ENCODE measurements around the gene ETFA. TPM values are rescaled to one million over a fixed set of nuclear protein-coding genes. Genes with fewer than 3 reads are reported as not detected.

Gene ETFA
- total RNA-seq, 1 experiment from 2014 or later = 84.4 TPM

DNA sequence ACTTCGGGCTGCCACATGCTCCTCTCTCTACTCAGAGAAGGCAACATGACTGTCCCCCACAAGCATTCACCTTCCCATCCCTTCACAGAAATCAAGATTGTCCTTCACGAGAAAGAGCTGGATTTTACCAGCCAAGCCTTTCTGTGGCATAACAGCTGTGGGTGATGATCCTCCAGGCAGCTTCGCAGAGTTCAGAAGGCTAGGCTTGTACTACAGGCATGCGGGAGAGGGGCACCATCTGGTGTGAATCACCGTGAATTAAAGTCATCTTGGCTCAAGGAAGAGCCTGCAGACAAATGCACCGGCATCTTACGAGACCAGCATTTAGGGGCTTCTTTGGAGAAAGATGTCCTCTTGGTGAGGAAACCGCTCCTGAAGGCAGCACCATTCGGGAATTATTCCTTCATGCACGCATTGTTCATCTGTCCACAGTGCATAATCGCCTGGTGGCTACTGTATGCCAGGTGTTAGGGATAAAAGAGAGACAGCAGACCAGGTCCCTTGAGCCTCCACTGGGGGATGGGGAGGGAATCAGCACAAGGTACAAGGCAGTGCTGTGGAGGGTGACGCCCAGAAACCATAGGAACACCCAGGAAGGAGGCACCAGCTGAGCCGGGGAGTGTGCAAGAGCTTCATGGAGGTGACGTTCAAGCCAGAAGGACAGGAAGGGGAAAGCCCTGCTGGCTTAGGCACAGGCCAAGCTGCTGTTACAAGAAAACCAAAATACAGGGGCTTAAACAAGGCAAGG lies 142.9 kb downstream of the ETFA start (continued):
- TF ChIP-seq, protein P1, sequence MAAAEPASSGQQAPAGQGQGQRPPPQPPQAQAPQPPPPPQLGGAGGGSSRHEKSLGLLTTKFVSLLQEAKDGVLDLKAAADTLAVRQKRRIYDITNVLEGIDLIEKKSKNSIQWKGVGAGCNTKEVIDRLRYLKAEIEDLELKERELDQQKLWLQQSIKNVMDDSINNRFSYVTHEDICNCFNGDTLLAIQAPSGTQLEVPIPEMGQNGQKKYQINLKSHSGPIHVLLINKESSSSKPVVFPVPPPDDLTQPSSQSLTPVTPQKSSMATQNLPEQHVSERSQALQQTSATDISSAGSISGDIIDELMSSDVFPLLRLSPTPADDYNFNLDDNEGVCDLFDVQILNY (CRISPR knock-in tag; IDR thresholded peaks at IDR 0.05) = no peak
- TF ChIP-seq JAZF1 (CRISPR knock-in tag; IDR thresholded peaks at IDR 0.05) (no peak), ZNF317 (CRISPR knock-in tag; IDR thresholded peaks at IDR 0.05; ENCODE audit: borderline replicate concordance, low read depth) (no peak)

DNA sequence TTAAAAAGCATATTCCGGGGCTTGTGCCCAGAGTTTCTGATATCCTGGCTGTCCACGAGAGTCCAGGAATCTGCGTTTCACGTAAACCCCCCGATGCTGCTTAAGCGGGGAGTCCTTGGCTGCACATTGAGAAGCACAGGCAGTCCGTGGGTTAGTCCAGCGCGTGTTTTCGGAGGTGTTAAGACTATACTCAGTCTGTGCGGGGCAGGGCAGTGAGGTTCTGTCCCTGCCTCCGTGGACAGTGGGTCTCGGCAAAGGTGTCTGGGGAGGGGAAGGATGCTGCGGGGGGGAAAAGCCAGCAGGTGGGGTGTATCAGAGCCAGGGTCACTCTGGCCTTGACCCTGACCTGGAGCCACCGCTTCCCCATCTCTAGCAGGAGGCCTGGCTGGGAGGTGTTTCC lies 145.3 kb downstream of the ETFA start:
- CTCF ChIA-PET = interaction anchor here (1.0 kb wide), 1 partner anchor 15 kb away, joined by 5 read pairs; no protein-coding TSS in a partner anchor
- Mint-ChIP-seq H3K4me1 (peaks cover 17% of the 10 kb centered on the region; the same call in 1 of the 2 replicates), H3K9me3 (no peaks in the 10 kb centered on the region), H3K27me3 (ENCODE audit: low read depth) (no peaks in the 10 kb centered on the region), H3K27ac (no peak overlapping the region), H3K4me3 (no peak overlapping the region), H3K36me3 (no peaks in the 10 kb centered on the region)
- TF ChIP-seq, protein P2, sequence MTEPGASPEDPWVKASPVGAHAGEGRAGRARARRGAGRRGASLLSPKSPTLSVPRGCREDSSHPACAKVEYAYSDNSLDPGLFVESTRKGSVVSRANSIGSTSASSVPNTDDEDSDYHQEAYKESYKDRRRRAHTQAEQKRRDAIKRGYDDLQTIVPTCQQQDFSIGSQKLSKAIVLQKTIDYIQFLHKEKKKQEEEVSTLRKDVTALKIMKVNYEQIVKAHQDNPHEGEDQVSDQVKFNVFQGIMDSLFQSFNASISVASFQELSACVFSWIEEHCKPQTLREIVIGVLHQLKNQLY (CRISPR knock-in tag; IDR thresholded peaks at IDR 0.05) = no peak
- TF ChIP-seq, protein P3, sequence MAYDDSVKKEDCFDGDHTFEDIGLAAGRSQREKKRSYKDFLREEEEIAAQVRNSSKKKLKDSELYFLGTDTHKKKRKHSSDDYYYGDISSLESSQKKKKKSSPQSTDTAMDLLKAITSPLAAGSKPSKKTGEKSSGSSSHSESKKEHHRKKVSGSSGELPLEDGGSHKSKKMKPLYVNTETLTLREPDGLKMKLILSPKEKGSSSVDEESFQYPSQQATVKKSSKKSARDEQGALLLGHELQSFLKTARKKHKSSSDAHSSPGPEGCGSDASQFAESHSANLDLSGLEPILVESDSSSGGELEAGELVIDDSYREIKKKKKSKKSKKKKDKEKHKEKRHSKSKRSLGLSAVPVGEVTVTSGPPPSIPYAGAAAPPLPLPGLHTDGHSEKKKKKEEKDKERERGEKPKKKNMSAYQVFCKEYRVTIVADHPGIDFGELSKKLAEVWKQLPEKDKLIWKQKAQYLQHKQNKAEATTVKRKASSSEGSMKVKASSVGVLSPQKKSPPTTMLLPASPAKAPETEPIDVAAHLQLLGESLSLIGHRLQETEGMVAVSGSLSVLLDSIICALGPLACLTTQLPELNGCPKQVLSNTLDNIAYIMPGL (CRISPR knock-in tag; IDR thresholded peaks at IDR 0.05) = no peak
- TF ChIP-seq, protein P4, sequence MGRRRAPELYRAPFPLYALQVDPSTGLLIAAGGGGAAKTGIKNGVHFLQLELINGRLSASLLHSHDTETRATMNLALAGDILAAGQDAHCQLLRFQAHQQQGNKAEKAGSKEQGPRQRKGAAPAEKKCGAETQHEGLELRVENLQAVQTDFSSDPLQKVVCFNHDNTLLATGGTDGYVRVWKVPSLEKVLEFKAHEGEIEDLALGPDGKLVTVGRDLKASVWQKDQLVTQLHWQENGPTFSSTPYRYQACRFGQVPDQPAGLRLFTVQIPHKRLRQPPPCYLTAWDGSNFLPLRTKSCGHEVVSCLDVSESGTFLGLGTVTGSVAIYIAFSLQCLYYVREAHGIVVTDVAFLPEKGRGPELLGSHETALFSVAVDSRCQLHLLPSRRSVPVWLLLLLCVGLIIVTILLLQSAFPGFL (CRISPR knock-in tag; IDR thresholded peaks at IDR 0.05; ENCODE audit: borderline replicate concordance) = no peak
- no peak for TF ChIP-seq FOXJ3 (CRISPR knock-in tag; IDR thresholded peaks at IDR 0.05; ENCODE audit: borderline replicate concordance)
- TF ChIP-seq FOXK1 (CRISPR knock-in tag; IDR thresholded peaks at IDR 0.05) = no peak
- TF ChIP-seq, protein P5, sequence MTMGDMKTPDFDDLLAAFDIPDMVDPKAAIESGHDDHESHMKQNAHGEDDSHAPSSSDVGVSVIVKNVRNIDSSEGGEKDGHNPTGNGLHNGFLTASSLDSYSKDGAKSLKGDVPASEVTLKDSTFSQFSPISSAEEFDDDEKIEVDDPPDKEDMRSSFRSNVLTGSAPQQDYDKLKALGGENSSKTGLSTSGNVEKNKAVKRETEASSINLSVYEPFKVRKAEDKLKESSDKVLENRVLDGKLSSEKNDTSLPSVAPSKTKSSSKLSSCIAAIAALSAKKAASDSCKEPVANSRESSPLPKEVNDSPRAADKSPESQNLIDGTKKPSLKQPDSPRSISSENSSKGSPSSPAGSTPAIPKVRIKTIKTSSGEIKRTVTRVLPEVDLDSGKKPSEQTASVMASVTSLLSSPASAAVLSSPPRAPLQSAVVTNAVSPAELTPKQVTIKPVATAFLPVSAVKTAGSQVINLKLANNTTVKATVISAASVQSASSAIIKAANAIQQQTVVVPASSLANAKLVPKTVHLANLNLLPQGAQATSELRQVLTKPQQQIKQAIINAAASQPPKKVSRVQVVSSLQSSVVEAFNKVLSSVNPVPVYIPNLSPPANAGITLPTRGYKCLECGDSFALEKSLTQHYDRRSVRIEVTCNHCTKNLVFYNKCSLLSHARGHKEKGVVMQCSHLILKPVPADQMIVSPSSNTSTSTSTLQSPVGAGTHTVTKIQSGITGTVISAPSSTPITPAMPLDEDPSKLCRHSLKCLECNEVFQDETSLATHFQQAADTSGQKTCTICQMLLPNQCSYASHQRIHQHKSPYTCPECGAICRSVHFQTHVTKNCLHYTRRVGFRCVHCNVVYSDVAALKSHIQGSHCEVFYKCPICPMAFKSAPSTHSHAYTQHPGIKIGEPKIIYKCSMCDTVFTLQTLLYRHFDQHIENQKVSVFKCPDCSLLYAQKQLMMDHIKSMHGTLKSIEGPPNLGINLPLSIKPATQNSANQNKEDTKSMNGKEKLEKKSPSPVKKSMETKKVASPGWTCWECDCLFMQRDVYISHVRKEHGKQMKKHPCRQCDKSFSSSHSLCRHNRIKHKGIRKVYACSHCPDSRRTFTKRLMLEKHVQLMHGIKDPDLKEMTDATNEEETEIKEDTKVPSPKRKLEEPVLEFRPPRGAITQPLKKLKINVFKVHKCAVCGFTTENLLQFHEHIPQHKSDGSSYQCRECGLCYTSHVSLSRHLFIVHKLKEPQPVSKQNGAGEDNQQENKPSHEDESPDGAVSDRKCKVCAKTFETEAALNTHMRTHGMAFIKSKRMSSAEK (CRISPR knock-in tag; IDR thresholded peaks at IDR 0.05; ENCODE audit: borderline replicate concordance) = no peak
- TF ChIP-seq IRF2 (CRISPR knock-in tag; IDR thresholded peaks at IDR 0.05; ENCODE audit: borderline replicate concordance, low read depth) = no peak
- TF ChIP-seq, protein P6, sequence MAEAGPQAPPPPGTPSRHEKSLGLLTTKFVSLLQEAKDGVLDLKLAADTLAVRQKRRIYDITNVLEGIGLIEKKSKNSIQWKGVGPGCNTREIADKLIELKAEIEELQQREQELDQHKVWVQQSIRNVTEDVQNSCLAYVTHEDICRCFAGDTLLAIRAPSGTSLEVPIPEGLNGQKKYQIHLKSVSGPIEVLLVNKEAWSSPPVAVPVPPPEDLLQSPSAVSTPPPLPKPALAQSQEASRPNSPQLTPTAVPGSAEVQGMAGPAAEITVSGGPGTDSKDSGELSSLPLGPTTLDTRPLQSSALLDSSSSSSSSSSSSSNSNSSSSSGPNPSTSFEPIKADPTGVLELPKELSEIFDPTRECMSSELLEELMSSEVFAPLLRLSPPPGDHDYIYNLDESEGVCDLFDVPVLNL (CRISPR knock-in tag; IDR thresholded peaks at IDR 0.05; ENCODE audit: borderline replicate concordance, low read depth) = no peak
- no peak for TF ChIP-seq ZNF219 (CRISPR knock-in tag; IDR thresholded peaks at IDR 0.05; ENCODE audit: borderline replicate concordance)
- TF ChIP-seq ZNF121 (CRISPR knock-in tag; IDR thresholded peaks at IDR 0.05) = no peak
- TF ChIP-seq GTF2I (CRISPR knock-in tag; conservative IDR thresholded peaks at IDR 0.05) = no peak
- no peak for TF ChIP-seq JAZF1 (CRISPR knock-in tag; IDR thresholded peaks at IDR 0.05)
- no peak for TF ChIP-seq JUN (CRISPR knock-in tag; IDR thresholded peaks at IDR 0.05)
- no peak for TF ChIP-seq OVOL2 (CRISPR knock-in tag; IDR thresholded peaks at IDR 0.05; ENCODE audit: borderline replicate concordance)
- no peak for TF ChIP-seq SMAD3 (CRISPR knock-in tag; IDR thresholded peaks at IDR 0.05; ENCODE audit: borderline replicate concordance)
- no peak for TF ChIP-seq ZNF317 (CRISPR knock-in tag; IDR thresholded peaks at IDR 0.05; ENCODE audit: borderline replicate concordance, low read depth)
- no peak for TF ChIP-seq CREM (CRISPR knock-in tag; IDR thresholded peaks at IDR 0.05)
- no peak for ATAC-seq
- no peak for DNase-seq (ENCODE audit: low spot score)
- POLR2A ChIA-PET = interaction anchor here (1.0 kb wide), 1 partner anchor 8 kb away, joined by 3 read pairs; no protein-coding TSS in a partner anchor
